RWPE2 (cell line): ENCODE results near the gene UBE3C.

Experiments
- ATAC-seq: fragments of 200-7000 bp; cut with Tn5 transposase; 3 replicates; pipeline ENCODE4 v1.9.1; 2021; ENCODE audit warnings: low read depth
- DNase-seq: peaks from one replicate; pipeline ENCODE4 v3.0.0-alpha.2; 2020; ENCODE audit warnings: low spot score
- H3K27ac ChIP-seq: fragments of 450-650 bp; 2 replicates; pipeline ENCODE4 v1.5.1; 2017; ENCODE audit warnings: mild to moderate bottlenecking; ENCODE audit not compliant: poor library complexity, severe bottlenecking
- H3K27me3 ChIP-seq: fragments of 250-450 bp; sonication (Bioruptor Pico); 2 replicates; pipeline ENCODE4 v1.5.1; 2021; ENCODE audit warnings: mild to moderate bottlenecking, moderate library complexity; ENCODE audit not compliant: insufficient read depth, poor library complexity, severe bottlenecking
- H3K36me3 ChIP-seq: fragments of 250-450 bp; sonication (Bioruptor Pico); 2 replicates; pipeline ENCODE4 v1.5.1; 2020; ENCODE audit warnings: low read depth, mild to moderate bottlenecking, moderate library complexity
- H3K4me1 ChIP-seq: fragments of 250-450 bp; sonication (Bioruptor Pico); 2 replicates; pipeline ENCODE4 v1.5.1; 2021; ENCODE audit warnings: mild to moderate bottlenecking, moderate library complexity; ENCODE audit not compliant: insufficient read depth, poor library complexity, severe bottlenecking
- H3K4me3 ChIP-seq: fragments of 250-450 bp; sonication (Bioruptor Pico); 2 replicates; pipeline ENCODE4 v1.5.1; 2021; ENCODE audit warnings: mild to moderate bottlenecking, moderate library complexity; ENCODE audit not compliant: severe bottlenecking
- H3K9me3 ChIP-seq: fragments of 250-450 bp; sonication (Bioruptor Pico); 2 replicates; pipeline ENCODE4 v1.5.1; 2021; ENCODE audit warnings: mild to moderate bottlenecking, moderate library complexity; ENCODE audit not compliant: severe bottlenecking
- TF ChIP-seq, protein P1 (sequence below): fragments of 450-650 bp; IDR thresholded peaks from one replicate; pipeline ENCODE4 v1.5.1; 2017; ENCODE audit warnings: mild to moderate bottlenecking, moderate library complexity; ENCODE audit not compliant: poor library complexity, severe bottlenecking

UBE3C gene

DNA sequence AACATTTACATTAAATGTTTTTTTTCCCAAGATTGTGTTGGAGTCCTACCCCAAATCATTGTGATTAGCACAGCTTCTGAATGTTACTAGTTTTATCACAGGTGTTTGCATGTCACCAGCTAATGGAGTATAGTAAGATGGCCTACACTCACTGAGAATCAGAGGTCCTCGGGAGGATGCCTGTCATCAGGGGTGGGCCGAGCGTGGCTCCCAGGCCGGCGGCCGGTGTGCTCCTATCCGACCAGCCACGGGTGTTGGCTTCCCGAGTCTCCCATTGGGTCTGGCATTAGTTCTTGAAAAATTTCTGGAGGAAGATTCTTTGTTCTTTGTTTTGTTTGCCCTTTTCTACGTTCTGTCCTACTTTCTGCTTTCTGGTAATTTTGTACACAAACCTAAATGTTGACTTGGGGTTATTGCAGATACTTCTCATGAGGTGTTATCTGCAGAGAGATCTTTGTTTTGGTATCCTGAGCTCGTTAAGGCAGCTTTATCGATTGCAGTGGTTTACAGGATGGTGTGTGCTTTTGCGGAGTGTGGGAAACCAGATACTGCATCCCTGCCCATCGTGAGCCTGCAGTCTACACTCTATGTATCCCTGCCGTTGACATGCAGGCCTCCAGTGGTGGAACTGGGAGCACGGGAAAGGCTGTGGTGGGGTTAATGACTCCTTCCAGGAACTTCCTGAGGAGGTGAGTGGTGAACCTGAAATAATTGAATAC is 130.8 kb downstream of the UBE3C start:
- Histone ChIP-seq H3K4me1 (peaks cover 18% of the 10 kb centered on the region), H3K27me3 (no peaks in the 10 kb centered on the region), H3K27ac (no peak overlapping the region), H3K36me3 (peaks cover 40% of the 10 kb centered on the region), H3K4me3 (no peak overlapping the region), H3K9me3 (no peaks in the 10 kb centered on the region)
- ATAC-seq (no peak), DNase-seq (no peak)
- TF ChIP-seq, protein P1, sequence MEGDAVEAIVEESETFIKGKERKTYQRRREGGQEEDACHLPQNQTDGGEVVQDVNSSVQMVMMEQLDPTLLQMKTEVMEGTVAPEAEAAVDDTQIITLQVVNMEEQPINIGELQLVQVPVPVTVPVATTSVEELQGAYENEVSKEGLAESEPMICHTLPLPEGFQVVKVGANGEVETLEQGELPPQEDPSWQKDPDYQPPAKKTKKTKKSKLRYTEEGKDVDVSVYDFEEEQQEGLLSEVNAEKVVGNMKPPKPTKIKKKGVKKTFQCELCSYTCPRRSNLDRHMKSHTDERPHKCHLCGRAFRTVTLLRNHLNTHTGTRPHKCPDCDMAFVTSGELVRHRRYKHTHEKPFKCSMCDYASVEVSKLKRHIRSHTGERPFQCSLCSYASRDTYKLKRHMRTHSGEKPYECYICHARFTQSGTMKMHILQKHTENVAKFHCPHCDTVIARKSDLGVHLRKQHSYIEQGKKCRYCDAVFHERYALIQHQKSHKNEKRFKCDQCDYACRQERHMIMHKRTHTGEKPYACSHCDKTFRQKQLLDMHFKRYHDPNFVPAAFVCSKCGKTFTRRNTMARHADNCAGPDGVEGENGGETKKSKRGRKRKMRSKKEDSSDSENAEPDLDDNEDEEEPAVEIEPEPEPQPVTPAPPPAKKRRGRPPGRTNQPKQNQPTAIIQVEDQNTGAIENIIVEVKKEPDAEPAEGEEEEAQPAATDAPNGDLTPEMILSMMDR: no peak

DNA sequence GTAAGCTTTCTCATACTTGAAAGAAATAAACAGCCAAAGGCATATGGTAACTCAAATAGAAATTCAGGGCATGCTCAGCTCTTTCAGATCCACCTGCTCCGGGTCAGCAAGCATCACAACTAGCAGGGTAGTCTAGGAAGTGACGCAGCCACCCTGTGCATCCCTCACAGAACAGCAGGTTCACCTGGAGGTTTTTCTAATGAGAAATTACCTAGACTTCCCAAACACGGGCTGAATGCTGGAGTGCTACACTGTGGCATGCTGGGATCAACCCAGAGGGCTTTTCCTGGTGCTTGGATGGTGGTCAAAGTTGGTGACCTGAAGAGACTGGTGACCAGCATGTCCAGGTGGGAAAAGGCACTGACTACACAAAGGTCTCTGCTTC is 131.3 kb downstream of the UBE3C start:
- TF ChIP-seq, protein P1: no peak
- DNase-seq: no peak

DNA sequence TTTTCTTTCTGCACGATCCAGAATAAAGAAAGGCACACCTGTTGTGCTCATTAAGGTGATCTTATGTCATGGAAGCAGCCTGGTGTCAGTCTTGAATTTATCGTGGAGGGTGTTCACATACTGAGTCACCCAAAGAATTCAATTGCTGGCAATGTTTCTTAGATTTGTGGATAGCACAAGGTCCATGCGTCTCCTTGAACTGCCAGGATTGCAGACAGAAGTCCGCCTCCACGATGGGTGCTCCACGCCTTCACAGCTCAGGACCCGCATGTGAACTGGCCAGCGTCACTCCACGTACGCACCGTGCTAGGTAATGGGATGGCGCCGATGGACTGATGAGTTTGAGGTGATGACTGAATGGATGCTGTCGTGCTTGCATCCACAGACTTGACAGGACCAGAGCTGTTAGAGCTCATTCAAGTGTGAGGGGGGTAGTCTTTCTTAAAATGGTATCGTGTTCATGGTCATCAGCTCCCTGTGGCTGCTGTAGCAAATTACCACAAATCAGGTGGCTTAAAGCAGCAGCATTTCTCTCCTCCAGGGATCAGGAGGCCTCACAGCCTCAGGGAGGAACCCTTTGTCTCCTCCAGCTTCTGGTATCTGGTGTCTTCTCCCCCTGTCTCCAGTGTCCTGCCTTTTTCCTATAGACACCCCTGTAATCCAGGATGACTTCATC is 132.7 kb downstream of the UBE3C start:
- Histone ChIP-seq H3K4me3 (no peak overlapping the region), H3K36me3 (peaks cover 23% of the 10 kb centered on the region), H3K27me3 (no peaks in the 10 kb centered on the region), H3K9me3 (no peaks in the 10 kb centered on the region), H3K4me1 (peaks cover 18% of the 10 kb centered on the region), H3K27ac (peak overlapping the region; percentile 74)
- no peak for DNase-seq
- ATAC-seq: no peak
- TF ChIP-seq, protein P1: no peak

More for the DNA sequence above, 131.3 kb downstream of the UBE3C start:
- peaks cover 35% of the 10 kb centered on the region for H3K36me3 ChIP-seq
- H3K4me3 ChIP-seq: no peak overlapping the region
- H3K27me3 ChIP-seq: no peaks in the 10 kb centered on the region
- H3K27ac ChIP-seq: peak overlapping the region; percentile 74
- no peaks in the 10 kb centered on the region for H3K9me3 ChIP-seq
- no peak for ATAC-seq
- H3K4me1 ChIP-seq: peaks cover 18% of the 10 kb centered on the region

DNA sequence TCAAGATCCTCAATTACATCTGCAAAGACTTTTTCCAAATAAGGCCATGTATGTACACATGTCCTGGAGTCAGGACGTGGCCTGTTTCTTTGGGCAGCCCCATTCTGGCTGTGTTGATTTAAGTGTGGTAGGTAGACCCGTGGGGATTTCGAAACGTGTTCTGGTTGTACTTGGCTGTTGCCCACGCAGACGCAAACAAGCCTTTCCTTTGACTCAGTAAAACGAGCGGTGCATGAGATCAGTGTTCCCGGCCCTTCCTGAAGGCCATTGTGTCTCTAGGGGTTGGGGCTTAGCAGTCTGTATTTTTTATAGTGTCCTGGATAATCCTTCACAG is 133.2 kb downstream of the UBE3C start:
- Histone ChIP-seq H3K4me1 (peaks cover 23% of the 10 kb centered on the region), H3K27me3 (no peaks in the 10 kb centered on the region), H3K36me3 (peaks cover 18% of the 10 kb centered on the region), H3K27ac (peak overlapping the region; percentile 74), H3K4me3 (no peak overlapping the region), H3K9me3 (no peaks in the 10 kb centered on the region)
- DNase-seq (no peak), ATAC-seq (peak; percentile 87)
- TF ChIP-seq, protein P1: no peak
